NCI-H1436 (cell line): ENCODE results near the gene TMEM182.
A peak's percentile ranks its signal among the peaks of the same experiment; 100 is the strongest.

Source experiments
- DNase-seq: peaks from one replicate; lab custom pipeline; 2025; lab: John Stamatoyannopoulos, UW

Gene TMEM182

GRCh38 chr2:102761763-102762162, at the start of gene TMEM182:
TMEM182 (plus strand) TSS chr2:102762031; CDS start chr2:102762218, 187 bp downstream.
- DNase-seq, result no peak

- DNase-seq, result no peak
Observed at GRCh38 chr2:102717308-102718018, 44.4 kb upstream of the TMEM182 start.

- no peak for DNase-seq
Observed at GRCh38 chr2:102718387-102719316, 43.2 kb upstream of the TMEM182 start.

DNA sequence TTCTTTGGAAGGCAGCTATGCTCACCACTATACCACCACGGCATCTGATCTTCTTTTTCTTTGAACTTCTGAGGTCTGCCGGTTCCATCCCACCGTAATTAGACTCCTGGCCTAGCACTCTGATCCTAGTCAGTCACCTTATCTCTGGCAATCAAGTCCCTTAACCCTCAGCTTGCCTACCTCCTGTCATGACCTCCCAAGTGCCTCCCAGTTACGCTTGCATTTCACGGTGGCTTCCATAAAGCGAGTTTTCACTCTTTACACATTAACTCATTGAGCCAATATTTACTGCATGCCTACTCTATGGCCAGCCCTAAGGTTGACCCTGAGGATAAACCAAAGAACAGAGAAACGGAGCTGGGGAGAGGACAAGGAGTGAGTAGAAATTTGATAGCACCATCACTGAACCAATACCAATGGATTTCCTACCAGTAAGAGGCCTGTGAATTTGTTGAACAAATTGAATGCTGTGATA, 37.8 kb upstream of the TMEM182 start:
- DNase-seq, result no peak

- no peak for DNase-seq
Observed at GRCh38 chr2:102724553-102724952, 37.3 kb upstream of the TMEM182 start.

DNA sequence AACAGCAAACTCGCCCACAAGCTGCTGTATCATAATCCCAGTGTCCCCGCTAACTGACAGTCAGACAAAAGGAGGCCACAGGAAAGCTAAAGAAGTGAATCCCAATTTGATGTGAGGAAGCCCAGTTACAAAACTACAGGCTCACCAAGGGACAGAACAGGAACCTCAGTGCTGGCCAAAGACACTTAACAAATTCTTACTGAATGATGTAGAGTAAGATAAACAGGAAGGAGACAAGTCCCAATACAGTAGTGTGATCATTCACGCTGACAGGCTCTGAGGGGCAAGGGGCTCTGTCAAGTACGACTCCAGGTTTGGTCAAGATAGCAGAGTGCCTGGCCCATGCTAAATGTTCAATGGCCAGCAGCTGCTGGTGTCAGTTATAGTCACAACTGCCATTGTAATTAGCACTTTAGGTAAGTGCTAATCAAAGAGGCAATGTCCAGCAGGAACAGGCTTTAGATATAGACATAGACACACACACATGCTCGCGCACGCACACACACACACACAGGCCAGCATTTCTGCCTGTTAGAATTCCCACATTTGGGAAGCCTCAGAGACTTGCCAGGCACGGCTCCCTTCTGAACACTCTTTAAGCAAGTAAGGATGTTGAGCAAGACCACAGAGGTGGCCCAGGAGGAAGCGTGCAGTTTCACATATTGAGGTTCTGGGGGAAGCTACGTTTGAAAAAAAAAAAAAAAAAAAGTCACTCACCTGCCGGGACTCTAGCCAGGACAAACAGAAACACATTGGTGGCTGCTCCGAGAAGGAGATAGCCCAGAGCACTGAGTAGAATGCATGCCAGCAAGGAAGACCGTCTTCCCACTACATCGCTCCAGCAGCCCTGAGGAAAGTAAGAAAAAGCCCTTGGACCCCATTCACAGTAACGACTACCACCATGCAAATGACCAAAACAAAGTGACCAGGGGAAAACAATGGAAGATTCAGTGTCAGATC, 35.4 kb upstream of the TMEM182 start:
- DNase-seq, result no peak

DNA sequence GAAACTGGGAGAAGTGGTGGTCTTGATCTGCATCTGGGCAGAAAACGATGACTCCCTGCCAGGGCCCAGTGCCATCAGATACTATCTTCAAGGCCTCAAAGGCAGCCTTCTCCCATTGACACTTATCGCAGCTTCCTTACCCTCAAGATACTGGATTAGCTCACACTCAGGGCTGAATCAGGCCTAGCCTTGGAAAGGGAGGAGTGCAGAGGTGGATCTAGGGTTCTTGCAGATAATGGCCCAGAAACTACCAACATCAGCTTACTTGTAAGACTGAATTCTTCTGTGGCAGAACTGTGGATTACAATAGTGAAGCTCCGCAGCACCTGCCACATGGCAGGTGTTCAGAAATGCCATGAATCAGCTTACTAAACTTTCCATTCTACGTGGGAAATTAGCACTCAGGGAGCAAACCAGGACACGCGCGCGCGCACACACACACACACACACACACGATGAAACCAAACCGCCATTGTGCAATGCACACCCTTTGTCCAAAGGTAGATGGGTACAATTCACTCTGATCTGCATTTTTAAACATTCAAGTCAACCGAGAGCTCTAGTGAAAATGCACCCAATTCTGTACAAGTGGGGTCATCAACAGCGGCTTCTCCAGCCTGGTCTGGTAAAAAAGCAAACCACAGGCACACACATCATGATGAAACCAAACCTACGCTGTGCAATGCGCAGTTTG, 26.3 kb upstream of the TMEM182 start:
- DNase-seq, result peak; percentile 25

GRCh38 chr2:102736110-102736409, 25.8 kb upstream of the TMEM182 start:
- peak; percentile 1 for DNase-seq

DNA sequence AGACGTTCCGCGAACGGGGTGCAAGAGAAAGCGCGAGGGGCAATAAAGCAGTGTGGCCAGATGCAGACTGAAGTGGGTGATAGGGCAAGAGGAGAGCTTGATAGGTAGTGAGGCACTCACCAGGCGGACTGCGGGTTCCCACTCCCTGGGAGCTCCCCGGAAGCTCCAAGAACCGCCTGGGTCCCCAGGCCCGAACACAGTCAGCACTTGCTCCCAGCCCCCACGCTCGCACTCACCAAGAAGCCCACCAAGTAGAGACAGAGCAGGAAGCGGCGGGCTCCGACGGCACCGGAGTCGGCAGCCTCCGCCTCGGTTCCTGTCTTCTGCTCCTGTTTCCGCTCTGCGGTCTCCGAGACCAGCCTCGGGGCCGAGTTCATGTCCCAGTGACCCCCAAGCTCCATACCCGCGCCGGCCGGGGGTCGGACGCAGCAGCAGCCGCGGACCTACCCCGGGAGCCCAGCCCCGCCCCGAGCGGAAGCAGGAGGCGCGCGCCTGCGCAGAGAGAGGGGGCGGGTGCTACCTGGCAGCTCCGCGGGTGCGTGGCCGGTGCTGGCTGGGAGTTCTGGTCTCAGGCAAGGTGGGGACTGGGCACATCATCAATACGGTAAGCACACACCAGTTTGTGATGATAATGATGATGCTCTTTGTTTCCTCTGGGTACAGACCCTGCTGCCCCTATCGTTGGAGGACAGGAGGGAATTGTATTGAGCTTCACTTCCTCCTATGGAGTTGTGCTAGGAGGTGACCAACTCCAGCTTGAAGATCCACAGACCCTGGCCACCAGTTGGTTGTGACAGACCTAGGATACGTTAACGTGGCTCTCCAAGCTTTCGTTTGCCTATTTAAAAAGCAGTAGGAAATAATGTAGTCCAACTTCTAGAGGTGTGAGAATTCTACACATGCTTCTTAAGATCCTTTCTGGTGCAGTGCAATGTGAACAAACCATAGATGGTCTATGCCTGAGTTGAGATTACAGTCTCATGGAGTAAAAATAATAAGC, 25.1 kb upstream of the TMEM182 start:
- DNase-seq, result peak; percentile 57

DNA sequence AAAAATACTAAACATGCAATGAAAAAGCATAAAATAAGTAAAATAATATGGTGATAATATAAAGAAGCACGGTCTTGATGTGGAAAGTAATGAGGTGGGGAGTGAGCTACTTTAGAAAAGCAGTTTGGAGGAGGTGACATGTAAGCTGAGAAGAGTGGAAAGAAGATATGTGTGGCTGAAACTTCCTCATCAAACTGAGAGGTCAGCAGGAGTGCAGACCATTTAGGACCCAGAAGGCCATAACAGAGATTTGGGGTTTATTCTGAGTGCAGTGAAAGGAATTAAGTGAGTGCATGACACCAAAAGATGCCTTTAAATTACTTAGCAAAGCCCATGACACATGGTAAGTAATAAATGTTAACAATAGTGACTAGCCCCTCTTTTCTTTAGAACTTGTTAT, 24.4 kb upstream of the TMEM182 start:
- no peak for DNase-seq

DNA sequence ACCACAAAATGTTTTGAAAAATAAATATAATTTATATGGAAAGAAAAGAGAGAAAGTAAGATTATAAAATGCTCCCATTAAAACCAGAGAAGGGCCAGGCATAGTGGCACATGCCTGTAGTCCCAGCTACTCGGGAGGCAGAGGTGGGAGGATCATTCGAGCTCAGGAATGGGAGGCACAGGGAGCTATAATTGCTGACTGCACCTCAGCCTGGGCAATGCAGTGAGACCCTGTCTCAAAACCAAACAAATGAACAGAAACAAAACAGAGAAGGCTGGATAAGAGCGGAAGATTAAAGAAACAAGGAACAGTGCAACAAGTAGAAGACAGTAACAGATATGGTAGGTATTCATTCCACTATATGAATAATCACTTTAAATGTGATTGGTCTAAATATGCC, 18.6 kb upstream of the TMEM182 start:
- DNase-seq, result no peak

DNA sequence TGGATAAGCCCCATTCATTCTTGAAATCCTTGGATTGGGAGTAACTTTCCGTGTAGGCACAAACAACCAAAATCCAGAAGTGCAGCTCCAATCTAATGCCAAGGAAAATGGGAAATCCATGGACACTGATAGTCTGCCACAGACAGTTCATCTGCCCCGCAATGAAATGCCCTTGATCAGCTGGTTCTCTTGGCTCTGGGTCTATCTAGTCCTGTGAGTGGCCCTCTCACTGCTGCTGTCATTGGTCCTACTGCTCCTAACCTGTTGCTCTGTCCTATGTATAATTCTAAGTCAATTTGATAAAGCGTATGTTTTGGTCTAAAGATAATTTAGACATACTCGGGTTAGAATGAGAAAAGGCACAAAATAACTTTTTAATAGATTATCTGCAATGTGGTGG, 13.7 kb upstream of the TMEM182 start:
- DNase-seq, result no peak

GRCh38 chr2:102749938-102750337, 11.9 kb upstream of the TMEM182 start:
- DNase-seq, result no peak

- peak; percentile 22 for DNase-seq
Observed at GRCh38 chr2:102753563-102754159, 8.2 kb upstream of the TMEM182 start.

GRCh38 chr2:102754456-102755145, 7.2 kb upstream of the TMEM182 start:
- no peak for DNase-seq

DNA sequence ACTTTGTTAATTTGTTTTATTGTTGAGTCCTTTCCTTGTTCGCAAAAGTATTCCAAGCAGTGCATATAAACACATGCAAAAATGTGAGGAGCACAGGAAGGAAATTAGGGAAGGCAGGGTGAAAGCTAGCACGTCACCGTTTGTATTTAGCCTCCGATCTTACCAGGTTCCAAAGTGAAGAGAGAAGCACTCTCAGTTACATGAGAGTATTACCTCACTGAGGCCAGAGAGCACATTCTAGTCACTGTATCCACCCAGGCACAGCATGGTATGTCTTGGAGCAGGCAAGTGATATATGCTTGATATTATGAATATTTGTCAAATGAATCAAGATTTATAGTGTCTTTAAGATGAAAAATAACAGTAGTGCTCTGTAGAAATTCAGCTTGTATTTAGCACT, 6.5 kb upstream of the TMEM182 start:
- no peak for DNase-seq

DNA sequence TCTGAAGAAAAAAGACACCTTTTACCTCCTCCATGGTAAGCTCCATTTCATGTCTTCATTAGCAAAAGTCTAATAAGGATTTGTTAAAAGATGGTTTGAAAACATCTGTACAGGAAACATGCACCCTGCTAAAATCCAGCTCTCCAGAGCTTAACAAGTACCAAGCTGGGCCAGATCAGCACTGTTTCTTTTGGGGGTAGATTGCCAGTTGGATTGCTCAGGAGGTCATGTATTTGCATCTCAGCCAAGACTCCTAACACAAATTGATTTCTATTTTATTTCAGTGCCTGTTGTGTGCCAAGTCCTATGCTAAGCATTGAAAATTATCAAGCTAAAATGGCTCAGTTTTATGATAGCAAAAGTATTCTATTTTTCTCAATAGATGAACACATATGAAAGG, 3.4 kb upstream of the TMEM182 start:
- DNase-seq, result no peak

DNA sequence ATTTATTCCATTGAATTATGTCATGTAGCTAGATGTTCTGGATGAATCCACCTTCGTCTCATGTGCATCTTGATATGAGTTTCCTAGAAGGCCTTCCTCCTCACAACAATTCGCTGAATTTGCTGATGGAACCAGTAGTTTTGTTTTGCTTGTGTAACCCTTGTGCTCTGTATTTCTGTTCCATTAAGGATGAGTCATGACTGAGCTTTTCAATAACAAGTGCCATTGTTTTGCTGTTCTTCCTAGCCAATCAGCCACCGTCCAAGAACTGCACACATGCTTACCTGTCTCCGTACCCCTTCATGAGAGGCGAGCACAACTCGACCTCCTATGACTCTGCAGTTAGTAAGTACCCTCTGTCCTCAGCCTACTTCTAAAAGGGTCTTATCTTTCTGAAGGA, 2.3 kb downstream of the TMEM182 start:
- no peak for DNase-seq

DNA sequence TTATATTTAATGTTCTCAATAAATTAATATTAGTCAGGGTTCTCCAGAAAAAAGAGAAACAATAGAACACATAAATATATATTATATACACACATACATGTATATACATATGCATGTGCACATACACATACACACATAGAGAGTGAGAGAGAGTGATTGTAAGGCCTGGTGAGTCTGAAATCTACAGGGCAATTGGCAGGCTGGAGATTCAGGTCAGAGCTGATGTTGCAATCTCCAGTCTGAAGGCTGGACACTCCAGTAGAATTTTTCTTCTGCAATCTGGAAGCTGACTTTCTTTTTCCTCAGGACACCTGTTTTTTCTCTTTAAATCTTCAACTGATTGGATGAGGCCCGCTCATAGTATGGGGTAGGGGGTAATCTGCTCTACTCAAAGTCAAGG, 3.2 kb downstream of the TMEM182 start:
- DNase-seq, result no peak
